Rectal smooth muscle tissue (tissue), 1 donor: ENCODE measurements around the gene IRF9.
A peak's percentile ranks its signal among the peaks of the same experiment; 100 is the strongest.

Experiments used
- H3K27ac ChIP-seq: one replicate; pipeline ENCODE4 v1.7.0; 2013; ENCODE audit warnings: low read depth, low read length, inconsistent platforms
- H3K27me3 ChIP-seq: one replicate; pipeline ENCODE4 v1.7.0; 2013; ENCODE audit warnings: low read length; ENCODE audit not compliant: control insufficient read depth, insufficient read depth
- H3K36me3 ChIP-seq: one replicate; pipeline ENCODE4 v1.7.0; 2013; ENCODE audit warnings: low read length; ENCODE audit not compliant: control insufficient read depth, insufficient read depth
- H3K4me1 ChIP-seq: one replicate; pipeline ENCODE4 v1.7.0; 2013; ENCODE audit warnings: low read length; ENCODE audit not compliant: control insufficient read depth, insufficient read depth
- H3K4me3 ChIP-seq: one replicate; pipeline ENCODE4 v1.7.0; 2013; ENCODE audit warnings: low read length
- H3K9ac ChIP-seq: one replicate; pipeline ENCODE4 v1.7.0; 2013; ENCODE audit warnings: low read length

The IRF9 gene

DNA sequence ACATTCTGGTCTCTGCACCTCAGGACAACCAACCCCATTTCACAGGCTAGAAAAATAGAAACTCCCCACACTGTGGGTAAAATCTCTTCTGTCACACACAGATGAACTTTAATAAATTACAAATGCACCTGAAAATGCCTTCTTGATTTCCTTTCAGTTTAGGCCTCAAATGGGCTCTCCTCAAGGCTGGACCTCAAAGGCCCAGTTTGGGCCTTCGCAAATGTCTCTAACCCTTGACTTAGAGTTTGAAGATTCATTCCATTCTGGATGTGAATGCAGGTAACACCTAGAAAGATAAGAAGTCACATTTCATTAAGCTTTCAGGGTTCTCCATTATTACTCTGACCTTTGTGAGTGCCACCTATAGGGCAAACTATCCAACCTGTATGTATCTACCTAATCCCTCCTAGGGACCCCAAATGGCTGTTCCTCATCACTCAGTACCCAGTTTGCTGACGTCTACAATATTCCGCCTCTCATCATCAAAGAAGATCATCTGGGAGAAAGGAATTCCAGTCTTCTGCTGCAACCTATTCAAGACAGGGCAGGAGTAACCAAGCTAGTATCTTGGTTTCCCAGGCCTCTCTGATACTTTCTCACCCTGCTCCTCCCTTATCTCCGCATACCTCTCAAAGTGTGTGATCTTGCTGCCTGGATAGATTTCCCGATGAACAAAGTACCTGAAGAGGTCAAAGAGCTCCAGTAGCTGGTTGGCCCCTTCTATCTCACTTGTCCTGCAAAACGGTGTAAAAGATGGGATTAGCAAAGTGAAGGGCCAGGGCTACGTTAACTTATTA, 53.0 kb downstream of the IRF9 start:
- H3K9ac ChIP-seq = peak overlapping the region; percentile 91
- H3K27me3 ChIP-seq = no peaks in the 10 kb centered on the region
- H3K36me3 ChIP-seq = peaks cover 9% of the 10 kb centered on the region
- peak overlapping the region; percentile 85 for H3K4me3 ChIP-seq
- H3K4me1 ChIP-seq = peaks cover 4% of the 10 kb centered on the region
- H3K27ac ChIP-seq = peak overlapping the region; percentile 96

- Histone ChIP-seq H3K27ac (peak within 1 kb of the TSS; percentile 84), H3K36me3 (peaks cover 3% of the 10 kb centered on the region), H3K4me3 (peak within 1 kb of the TSS; percentile 80), H3K27me3 (no peaks in the 10 kb centered on the region), H3K9ac (peak within 1 kb of the TSS; percentile 66), H3K4me1 (peaks cover 4% of the 10 kb centered on the region)
Measured at GRCh38 chr14:24215495-24216344, 54.7 kb downstream of the IRF9 start, which contains the start of gene MDP1. MDP1 (minus strand) TSS chr14:24216066; CDS start chr14:24215955, 111 bp downstream.
